ENCODE results near the gene PIR. TPM values are rescaled to one million over a fixed set of nuclear protein-coding genes. Genes with fewer than 3 reads are reported as not detected.
A peak's percentile ranks its signal among the peaks of the same experiment; 100 is the strongest.

Gene PIR
- total and polyA plus RNA-seq, 9 of the 15 experiments (the other 6 are each of a cell fraction or from before 2014, with no cell fraction given), result 7.5 to 29.8 (median 11.5) TPM

DNA sequence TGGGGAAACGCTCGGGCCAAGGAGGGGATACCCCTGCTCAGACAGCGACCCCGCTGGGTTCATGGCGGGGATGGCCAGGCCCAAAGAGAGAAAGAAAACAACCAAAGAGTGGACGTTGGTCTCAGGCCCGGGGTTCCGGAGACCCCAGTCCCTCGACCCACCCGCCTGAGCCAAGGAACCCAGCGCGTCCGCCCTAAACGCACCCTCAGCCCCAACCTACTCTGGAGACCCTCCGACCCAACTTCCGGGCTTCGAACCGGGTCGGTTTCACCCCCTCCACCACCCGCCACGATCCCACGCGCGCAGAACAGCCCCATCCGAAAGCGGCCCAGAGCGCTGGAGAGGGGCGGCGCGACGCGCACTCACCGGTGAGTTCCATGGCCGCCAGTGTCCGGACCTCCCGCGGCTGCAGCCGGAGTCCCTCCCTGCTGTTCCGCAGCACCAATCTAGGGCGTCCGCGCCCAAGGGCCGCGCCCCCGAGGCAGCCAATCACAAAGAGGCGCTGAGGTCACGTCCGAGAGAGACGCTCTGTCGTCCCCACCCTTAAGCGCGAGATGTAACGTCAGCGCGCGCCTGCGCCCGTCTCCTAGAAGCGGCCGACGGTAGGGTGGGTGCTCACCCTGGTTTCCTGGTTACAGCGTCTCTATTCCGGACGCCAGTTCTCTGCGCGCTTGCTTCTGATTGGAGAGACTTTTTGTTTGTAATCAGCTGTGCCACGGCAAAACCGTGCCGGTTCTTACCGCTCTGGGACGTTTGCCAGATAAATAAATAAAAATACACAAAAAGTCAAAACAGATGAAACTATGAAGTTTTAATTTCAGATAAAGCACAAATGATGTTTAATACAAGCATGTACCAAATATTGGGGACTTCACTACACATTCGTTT, 157.8 kb downstream of the PIR start, which contains the start of gene PIGA (continued):
- TF ChIP-seq CCAR2 (IDR thresholded peaks at IDR 0.05; ENCODE audit: low read depth, low read length) (no peak), BRD4 (IDR thresholded peaks at IDR 0.05) (no peak), CBFB (CRISPR knock-in tag; IDR thresholded peaks at IDR 0.05) (no peak), ZC3H4 (CRISPR knock-in tag; IDR thresholded peaks at IDR 0.05; ENCODE audit: borderline replicate concordance) (no peak), SRF (CRISPR knock-in tag; IDR thresholded peaks at IDR 0.05) (0 out of 4 replicates have a peak, but pooled peaks of 1 of the 2 experiments have one; percentile 34), POLR2G (IDR thresholded peaks at IDR 0.05; ENCODE audit: low read depth, low read length) (peak; percentile 98), NCOA6 (IDR thresholded peaks at IDR 0.05) (no peak), TFAM (CRISPR knock-in tag; conservative IDR thresholded peaks at IDR 0.05) (no peak), ZNF584 (CRISPR knock-in tag; IDR thresholded peaks at IDR 0.05; ENCODE audit: low read depth) (no peak), KDM4B (IDR thresholded peaks at IDR 0.05; ENCODE audit: borderline replicate concordance in 2 of 2, low read depth in 1 of 2) (no peak), RBFOX2 (IDR thresholded peaks at IDR 0.05; ENCODE audit: low read depth, low read length) (peak; percentile 97), SPI1 (IDR thresholded peaks at IDR 0.05; ENCODE audit: borderline replicate concordance, low read depth, low read length) (no peak), MXI1 (IDR thresholded peaks at IDR 0.05; ENCODE audit: low read depth, low read length) (peak; percentile 50; the same call in 1 of the 2 replicates), MBD2 (IDR thresholded peaks at IDR 0.05; ENCODE audit: borderline replicate concordance, low read depth) (peak; percentile 78), MCM2 (IDR thresholded peaks at IDR 0.05; ENCODE audit: low read depth) (no peak), ZNF263 (CRISPR knock-in tag; IDR thresholded peaks at IDR 0.05; ENCODE audit: borderline replicate concordance) (no peak), JUND (IDR thresholded peaks at IDR 0.05; ENCODE audit: borderline replicate concordance, low read depth, low read length) (peak; percentile 63), JUND (tag; IDR thresholded peaks at IDR 0.05; ENCODE audit: borderline replicate concordance, low read depth, low read length) (peak; percentile 44; the same call in 1 of the 3 replicates), WHSC1 (IDR thresholded peaks at IDR 0.05; ENCODE audit: low read length) (no peak), ZFP1 (CRISPR knock-in tag; IDR thresholded peaks at IDR 0.05) (no peak), PHF21A (IDR thresholded peaks at IDR 0.05; ENCODE audit: borderline replicate concordance, low read depth) (no peak)
- TF ChIP-seq, protein P1, sequence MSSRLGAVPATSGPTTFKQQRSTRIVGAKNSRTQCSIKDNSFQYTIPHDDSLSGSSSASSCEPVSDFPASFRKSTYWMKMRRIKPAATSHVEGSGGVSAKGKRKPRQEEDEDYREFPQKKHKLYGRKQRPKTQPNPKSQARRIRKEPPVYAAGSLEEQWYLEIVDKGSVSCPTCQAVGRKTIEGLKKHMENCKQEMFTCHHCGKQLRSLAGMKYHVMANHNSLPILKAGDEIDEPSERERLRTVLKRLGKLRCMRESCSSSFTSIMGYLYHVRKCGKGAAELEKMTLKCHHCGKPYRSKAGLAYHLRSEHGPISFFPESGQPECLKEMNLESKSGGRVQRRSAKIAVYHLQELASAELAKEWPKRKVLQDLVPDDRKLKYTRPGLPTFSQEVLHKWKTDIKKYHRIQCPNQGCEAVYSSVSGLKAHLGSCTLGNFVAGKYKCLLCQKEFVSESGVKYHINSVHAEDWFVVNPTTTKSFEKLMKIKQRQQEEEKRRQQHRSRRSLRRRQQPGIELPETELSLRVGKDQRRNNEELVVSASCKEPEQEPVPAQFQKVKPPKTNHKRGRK (tag; IDR thresholded peaks at IDR 0.05), result no peak
- TF ChIP-seq, protein P2, sequence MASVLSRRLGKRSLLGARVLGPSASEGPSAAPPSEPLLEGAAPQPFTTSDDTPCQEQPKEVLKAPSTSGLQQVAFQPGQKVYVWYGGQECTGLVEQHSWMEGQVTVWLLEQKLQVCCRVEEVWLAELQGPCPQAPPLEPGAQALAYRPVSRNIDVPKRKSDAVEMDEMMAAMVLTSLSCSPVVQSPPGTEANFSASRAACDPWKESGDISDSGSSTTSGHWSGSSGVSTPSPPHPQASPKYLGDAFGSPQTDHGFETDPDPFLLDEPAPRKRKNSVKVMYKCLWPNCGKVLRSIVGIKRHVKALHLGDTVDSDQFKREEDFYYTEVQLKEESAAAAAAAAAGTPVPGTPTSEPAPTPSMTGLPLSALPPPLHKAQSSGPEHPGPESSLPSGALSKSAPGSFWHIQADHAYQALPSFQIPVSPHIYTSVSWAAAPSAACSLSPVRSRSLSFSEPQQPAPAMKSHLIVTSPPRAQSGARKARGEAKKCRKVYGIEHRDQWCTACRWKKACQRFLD (CRISPR knock-in tag; IDR thresholded peaks at IDR 0.05), result 0 out of 2 replicates have a peak, but pooled peaks have one; percentile 34
- TF ChIP-seq, protein P3, sequence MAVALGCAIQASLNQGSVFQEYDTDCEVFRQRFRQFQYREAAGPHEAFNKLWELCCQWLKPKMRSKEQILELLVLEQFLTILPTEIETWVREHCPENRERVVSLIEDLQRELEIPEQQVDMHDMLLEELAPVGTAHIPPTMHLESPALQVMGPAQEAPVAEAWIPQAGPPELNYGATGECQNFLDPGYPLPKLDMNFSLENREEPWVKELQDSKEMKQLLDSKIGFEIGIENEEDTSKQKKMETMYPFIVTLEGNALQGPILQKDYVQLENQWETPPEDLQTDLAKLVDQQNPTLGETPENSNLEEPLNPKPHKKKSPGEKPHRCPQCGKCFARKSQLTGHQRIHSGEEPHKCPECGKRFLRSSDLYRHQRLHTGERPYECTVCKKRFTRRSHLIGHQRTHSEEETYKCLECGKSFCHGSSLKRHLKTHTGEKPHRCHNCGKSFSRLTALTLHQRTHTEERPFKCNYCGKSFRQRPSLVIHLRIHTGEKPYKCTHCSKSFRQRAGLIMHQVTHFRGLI (CRISPR knock-in tag; IDR thresholded peaks at IDR 0.05), result no peak
